ENCODE measurements around the gene ADAMTS2.

The ADAMTS2 gene

DNA sequence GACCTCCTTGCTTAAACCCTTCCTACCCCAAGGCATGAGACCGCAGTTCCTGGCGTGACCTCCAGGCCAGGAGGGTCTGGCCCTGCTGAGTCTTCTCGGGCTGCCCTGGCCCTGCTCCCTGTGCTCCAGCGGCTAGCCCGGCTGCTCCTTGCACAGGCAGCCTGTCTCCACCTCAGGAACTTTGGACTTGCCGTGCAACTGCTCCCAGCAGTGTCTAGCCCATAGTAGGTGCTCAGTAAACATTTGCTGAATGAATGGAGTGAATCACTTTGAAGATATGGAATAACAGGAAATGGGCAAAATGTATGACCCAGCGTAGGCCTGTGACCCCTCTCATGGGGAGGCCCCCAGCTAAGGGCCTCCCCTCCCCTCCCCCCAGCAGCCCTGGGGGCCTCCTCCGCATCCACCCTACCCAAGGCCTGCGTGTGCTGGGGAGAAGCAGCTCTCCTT, 158.0 kb downstream of the ADAMTS2 start:
- no peak for DNase-seq

DNA sequence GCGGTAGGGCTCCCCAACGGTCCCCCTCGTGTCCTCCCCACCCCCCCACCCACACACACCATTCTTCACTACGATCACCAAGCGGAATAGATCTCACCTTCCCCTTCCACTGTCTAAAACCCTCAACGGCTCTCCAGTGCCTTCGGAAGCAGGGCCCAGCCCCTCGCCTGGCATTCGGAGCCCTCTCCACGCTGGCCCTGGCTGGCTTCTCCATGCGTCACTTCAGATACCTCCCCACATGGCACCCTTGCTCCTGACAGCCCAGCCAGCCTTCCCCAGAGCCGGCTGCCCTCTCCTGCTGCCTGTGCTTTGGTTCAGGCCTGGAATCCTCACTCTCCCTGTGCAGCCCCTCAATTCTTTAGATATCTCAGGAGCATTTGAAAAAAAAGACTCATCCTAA, 158.5 kb downstream of the ADAMTS2 start:
- DNase-seq = no peak

DNA sequence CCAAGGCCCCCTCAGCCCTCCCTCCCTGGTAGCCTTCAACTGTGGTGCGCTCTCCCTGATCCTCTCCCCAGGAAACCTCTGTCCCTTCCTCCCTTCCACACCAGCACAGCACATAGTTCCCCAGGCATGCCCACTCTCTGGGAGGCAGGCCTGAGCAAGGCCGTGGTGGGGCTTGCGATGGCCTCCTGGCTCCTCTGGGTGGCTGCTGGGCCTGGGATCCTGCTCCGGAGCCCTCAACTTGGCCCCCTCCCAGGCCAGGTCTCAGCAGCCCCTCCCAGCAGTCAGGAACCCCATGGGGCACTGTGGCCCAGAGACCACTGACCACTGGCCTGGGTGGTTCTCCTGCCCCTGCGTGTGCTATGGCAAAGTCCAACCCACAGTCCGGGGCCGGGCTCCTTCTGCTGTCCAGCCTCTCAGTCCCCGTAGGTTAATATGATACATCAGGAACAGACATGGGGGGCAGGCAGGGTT, 159.3 kb downstream of the ADAMTS2 start:
- no peak for DNase-seq

DNA sequence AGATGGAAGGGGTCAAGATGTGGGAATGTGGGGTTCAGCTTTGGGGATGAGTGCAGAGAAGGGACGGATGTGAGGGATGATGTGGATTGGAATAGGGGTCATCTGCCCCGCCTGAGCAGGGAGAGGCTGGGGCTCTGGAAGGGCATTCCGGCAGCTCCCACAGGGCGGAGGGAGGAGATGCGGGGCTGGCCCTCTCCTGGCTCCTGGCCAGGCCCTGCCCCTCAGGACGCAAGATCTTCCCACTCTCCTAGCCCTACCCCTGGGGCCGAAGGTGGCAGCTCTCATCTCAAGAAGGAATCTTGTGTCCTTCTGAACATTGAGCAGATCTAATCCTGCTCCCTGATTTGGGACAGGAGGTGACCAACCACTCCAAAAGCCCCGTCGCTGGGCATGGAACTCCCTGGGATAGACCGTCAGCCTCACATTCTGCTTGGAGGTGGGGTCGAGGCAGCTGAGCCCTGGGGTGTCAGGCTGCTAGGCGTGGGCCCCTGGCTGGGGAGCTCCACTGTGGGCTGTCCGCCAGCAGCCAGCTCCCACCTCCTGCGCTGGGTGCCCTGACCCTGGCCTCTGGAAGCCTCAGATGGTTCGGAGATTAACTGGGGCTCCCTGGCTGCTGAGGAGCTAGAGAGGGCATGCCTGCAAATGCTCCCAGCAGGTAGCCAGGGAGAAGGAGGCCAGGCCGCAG, 159.9 kb downstream of the ADAMTS2 start:
- no peak for DNase-seq

GRCh38 chr5:179184521-179185050, 160.7 kb downstream of the ADAMTS2 start:
- no peak for DNase-seq

- DNase-seq = no peak
These were observed 161.8 kb downstream of the ADAMTS2 start for GRCh38 chr5:179183481-179183880.

DNA sequence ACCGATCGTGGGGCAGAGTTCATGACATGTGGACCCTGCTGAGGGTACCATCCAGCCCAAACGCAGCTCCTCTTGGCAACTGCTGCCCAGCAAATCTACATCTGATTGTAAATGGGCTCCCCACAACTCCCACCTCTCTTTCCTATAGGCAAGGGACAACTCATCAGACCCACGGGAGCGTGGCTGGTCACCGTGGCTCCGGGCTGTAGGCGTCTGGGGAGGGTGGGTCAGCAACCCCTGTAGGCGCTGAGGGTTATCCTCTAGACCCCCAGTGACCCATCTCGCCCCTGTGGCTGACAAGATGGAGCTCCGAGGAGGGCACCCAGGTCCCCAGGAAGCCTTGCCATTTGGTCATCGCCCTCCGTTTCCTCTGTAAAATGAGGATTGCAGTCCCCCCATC, 162.7 kb downstream of the ADAMTS2 start:
- no peak for DNase-seq

- no peak for DNase-seq
These were observed 163.3 kb downstream of the ADAMTS2 start for GRCh38 chr5:179181988-179182387.

DNA sequence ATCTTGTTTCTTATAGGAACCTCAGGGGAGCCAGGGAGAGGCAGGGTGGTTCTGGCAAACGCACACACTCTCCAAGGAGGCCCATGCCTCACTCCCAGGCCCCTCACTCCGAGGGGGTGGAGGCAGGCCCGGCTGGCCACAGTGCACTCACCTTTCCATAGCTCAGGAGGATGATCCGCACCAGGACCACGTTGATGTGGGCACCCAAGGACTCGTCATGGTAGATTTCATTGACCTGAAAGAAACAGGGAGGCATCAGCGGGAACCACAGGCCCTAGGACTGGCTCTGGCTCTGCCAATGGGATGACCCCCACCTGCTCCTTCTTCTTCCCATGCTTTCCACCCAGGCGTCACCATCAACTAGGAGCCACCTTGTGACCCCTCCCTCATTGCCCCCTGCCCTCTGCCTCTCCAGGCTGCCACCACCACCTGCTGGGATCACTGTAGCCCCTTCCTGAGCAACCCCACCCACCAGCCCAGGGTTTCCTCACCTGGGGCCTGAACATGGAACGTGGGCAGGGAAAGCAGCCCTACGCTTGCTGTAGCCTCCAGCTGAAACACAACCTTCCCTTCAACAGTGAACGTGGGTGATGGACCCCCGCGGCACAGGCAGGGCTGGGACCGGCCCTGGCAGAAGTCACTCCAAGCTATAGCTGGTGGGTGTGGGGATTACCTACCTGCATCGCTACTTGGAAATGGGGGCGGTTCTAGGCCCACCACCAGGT, 164.2 kb downstream of the ADAMTS2 start:
- DNase-seq = no peak

- no peak for DNase-seq
These were observed 165.1 kb downstream of the ADAMTS2 start for GRCh38 chr5:179180061-179180610.

GRCh38 chr5:179177711-179178575, 167.3 kb downstream of the ADAMTS2 start:
- DNase-seq = no peak

- DNase-seq = no peak
These were observed 168.6 kb downstream of the ADAMTS2 start for GRCh38 chr5:179176571-179177230.

DNA sequence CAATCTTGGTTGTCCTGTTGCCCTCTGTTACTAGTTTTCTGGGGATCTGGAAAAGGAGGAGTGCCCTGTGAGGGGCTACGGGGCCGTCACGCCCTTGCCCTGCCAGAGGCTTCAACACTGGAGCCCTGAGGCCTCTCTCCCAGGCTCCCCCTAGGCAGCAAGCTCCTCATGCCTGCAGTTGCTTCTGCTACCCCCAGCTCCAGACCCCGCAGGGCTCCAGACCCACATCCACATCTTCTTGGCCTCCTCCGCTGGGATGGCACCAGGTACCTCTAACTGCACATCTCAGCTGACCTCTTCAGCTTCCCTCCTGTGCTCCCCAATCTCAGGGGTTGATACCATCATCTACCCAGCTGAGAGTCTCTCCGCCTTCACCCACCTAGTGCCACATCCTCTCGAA, 169.1 kb downstream of the ADAMTS2 start:
- DNase-seq = no peak

DNA sequence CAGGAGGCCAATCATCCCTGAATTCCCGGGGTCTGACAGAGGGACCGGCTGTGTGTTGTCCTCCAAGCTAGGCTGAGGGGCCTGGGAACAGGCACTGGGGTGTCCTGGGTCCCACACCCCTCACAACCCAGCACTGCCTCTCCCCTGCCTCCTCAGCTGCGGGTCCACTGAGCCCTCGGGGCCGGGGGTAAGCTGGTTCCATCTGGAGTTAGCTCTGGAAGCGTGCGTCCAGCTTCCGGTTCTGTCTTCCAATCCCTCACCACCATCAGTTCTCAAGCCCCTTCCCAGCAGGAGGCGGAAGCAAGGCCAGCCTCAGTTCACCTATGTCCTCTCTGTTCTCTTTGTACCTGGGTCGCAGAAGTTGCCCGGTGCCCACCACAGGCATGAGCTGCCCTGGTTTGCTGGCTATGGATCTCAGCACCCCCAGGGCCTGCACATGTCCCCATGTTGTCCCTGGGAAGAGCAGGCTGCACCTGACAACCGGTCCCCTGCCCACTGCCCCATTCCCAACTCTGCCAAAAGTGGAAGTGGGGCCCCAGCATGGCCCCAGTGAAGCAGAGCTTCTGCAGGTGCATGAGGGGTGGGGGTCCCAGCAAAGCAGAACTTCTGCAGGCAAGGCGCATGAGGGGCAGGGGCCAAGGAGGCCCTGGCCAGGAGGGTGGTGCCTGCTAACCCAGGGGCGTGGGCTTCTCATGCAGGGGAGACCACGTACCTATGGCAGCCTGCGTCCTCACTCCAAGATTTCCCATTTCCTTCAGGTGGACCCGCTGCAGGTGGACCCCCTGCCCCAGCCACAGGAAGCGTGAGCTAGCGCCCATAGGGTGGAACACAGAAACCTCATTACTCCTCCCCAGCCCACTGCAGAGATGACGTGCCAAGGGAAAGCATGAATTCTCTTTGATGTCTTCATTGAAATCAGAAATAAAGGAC, 173.2 kb downstream of the ADAMTS2 start:
- DNase-seq = no peak

- DNase-seq = no peak
These were observed 173.9 kb downstream of the ADAMTS2 start for GRCh38 chr5:179171251-179171815.

GRCh38 chr5:179170606-179171005, 174.7 kb downstream of the ADAMTS2 start:
- no peak for DNase-seq

GRCh38 chr5:179169836-179170235, 175.4 kb downstream of the ADAMTS2 start:
- no peak for DNase-seq

- DNase-seq = no peak
These were observed 176.6 kb downstream of the ADAMTS2 start for GRCh38 chr5:179168664-179169063.

DNA sequence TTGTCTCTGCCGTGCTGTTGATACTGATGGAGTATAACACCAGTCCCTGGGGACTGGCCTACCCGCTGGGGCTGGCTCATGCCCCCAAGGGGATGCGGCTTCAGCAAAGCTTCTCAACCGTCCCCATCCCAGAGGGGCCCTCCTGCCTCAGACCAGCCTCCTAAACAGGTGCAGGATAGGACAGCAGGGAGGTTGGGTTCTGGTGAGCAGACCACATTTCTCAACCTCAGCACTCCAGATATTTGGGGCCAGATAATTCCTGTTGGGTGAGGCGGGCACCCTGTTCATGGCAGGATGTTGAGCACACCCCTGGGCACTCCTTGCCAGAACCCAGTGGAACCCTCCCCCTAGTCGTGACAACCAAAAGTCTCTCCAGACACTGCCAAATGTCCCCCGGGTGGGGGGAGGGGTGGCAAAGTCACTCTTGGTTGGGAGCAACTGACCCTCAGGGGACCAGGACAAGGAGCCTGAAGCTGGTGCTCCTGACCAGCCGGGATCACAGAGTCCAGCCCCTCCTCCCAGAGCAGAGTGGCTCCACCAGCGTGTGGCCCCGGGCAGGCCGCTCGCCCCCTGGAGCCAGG, 177.3 kb downstream of the ADAMTS2 start:
- no peak for DNase-seq

Measured in CD4-positive, alpha-beta T cell treated with Interleukin-12 subunit alpha and Interleukin-12 subunit beta, for 1 hour (primary cell).